ENCODE measurements around the gene UBE2E2.

Gene UBE2E2

DNA sequence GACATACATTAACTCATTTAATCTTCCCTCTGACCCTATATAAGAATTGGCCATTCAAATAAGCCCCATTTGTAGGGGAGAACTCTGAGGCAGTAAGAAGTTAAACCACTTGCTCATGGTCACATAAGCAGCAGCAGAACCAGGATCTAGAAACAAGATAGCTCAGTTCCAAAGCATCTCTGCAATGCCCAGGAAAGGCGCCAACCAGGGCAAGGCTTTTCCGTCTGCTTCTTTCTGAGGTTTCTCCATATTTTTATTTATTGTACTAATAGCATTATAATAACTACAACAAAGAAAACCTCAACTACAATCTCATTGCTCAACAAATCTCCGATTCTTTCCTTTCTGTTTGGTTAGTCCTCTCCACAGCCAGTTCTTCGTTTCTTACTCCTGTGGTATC, 4.3 kb upstream of the UBE2E2 start:
- DNase-seq: no peak

DNA sequence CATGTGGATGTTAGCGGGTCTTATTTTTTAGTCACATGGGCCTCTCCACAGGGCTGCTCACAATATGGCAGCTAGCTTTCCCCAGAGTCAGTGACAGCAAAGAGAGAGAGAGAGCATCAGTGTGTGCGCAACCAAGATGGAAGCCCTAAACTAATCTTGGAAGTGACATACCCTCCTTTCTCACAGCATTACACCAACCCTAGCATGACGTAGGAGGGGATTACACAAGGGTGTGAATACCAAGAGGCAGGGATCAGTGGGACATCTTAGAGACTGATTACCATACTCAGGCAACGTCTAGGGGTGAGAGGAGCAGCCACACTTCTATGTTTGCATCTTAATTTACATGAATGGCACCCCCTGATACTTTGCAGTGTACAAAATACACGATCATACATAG, 3.5 kb upstream of the UBE2E2 start:
- no peak for DNase-seq

DNA sequence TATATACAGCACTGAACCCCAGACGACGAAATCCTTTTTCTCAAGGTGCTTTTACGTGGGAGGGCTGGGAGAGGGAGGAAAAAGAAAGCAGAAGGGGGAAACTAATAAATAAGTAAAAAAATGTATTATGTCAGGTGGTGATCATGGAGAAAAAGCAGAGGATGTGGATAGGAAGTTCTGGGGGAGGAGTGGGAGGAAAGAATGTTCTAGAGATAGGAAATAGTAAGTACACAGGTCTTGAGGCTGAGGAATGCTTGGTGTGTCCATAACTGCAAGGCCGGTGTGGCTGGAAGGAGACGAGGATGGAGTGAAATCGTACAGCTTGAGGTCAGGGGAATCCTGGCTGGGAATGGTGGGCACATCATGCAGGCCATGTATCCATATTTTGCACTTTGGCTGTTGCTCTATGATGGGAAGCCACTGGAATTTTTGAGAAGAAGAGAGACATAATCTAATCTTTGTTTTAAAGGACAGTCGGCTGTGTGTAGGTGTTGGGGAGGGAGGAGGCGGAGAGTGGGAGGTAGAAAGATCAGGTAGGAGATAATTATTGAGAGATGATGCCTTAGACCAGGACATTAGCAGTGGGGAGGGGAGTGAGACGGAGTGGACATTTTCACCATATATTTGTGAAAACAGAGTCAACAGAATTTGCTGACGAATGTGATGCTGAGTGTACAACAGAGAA, 1.8 kb upstream of the UBE2E2 start:
- DNase-seq: no peak

GRCh38 chr3:23202203-23202920, 765 bp upstream of the UBE2E2 start:
- DNase-seq: no peak

- no peak for DNase-seq
These were observed 692 bp downstream of the UBE2E2 start for GRCh38 chr3:23203708-23204330.

GRCh38 chr3:23206366-23206765, 3.2 kb downstream of the UBE2E2 start:
- DNase-seq: no peak

GRCh38 chr3:23209103-23209502, 6.0 kb downstream of the UBE2E2 start:
- no peak for DNase-seq

DNA sequence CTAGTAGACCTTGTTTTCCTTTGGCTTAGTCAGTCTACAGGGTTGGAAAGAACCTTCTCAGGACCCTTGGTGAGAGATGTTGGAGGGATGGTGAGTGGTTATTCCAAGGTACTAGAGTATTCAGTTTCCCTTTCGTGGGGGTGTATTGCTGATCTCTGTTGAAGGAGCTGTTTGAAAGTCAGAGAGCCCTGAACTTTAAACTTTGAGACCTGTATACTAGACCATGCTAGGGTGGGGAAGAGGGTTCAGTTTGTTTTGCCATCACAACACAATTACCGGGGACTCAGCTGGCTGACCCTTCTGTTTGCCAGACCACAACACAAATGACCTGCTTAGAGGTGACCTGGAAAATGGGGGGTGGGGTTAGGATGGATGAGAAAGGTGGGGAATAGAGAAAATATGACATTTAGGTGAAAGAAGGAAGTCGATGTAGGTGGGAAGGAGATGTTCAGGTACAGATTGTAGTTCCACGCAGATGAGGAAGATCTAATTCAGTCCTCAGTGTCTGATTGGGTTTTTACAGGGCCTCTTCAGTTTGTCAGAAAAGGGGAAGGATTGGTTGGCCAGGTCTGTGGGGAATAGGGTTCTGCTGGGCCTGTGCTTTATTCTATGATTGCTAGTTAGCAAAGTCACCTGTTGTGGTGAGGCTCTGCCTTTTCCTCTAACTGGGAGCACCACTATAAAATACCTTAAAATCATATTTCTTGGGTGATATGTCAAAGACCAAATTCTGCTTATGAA, 6.8 kb downstream of the UBE2E2 start:
- DNase-seq: no peak

DNA sequence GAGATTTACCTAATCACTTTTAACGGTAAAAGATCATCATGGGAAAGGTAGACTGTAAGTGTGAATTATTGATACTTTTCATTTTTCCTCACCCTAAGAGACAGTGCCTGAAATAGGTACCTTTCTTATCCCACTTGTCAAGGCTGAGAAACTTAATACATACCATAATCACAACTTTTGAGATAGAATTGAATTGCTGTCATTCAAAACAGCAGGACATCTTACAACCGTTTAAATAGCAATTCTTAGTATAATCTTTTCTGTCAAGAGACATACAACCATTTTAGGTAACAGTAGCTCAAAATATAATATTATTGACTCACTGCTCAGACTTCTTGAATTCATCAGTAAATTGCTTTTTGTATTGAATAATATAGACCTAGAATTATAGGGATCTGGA, 10.7 kb downstream of the UBE2E2 start:
- no peak for DNase-seq

GRCh38 chr3:23217872-23218554, 14.9 kb downstream of the UBE2E2 start:
- no peak for DNase-seq

- no peak for DNase-seq
These were observed 16.0 kb downstream of the UBE2E2 start for GRCh38 chr3:23219117-23219516.

GRCh38 chr3:23219552-23219951, 16.4 kb downstream of the UBE2E2 start:
- DNase-seq: no peak

- DNase-seq: no peak
These were observed 18.0 kb downstream of the UBE2E2 start for GRCh38 chr3:23221136-23221535.

DNA sequence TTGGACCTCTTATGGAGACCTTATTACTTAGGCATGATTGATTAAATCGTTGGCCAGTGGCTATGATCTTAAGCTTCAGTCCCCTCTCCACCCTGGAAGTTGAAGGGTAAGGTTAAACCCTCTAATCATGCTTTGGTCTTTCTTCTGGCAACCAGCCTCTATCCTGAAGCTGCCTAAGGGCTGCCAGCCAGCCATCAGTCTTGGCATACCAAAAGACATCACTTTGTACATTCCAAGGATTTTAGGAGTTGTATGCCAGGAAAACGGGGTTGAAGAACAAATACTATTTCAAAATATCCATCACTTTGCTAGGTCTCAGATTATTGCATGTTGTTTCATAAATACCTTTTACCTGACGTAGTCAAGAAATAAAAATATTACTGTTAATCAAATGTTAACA, 28.9 kb downstream of the UBE2E2 start:
- no peak for DNase-seq

DNA sequence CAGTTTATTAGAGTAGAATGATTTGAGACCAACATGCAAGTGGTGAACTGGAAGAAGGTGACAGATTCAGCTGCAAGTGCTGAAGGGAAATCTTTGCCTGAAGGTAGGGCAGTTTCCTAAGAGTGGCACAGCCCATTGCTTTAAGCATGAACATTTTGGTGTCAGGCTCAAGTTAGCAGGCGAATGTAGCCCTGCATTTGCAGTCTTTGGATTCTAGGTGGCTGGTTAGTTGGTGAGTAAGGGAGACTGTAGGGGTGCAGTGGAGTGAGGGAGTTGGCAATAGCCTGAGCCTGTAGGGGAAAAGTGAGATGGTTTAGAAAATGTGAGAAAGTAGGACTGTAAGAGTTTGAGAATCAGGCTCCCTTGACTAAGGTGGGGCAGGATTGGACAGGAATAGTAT, 29.7 kb downstream of the UBE2E2 start:
- no peak for DNase-seq

GRCh38 chr3:23235264-23235663, 32.1 kb downstream of the UBE2E2 start:
- DNase-seq: no peak

GRCh38 chr3:23236890-23237289, 33.8 kb downstream of the UBE2E2 start:
- no peak for DNase-seq

- DNase-seq: no peak
These were observed 35.0 kb downstream of the UBE2E2 start for GRCh38 chr3:23238156-23238555.

- DNase-seq: no peak
These were observed 35.5 kb downstream of the UBE2E2 start for GRCh38 chr3:23238578-23238977.

DNA sequence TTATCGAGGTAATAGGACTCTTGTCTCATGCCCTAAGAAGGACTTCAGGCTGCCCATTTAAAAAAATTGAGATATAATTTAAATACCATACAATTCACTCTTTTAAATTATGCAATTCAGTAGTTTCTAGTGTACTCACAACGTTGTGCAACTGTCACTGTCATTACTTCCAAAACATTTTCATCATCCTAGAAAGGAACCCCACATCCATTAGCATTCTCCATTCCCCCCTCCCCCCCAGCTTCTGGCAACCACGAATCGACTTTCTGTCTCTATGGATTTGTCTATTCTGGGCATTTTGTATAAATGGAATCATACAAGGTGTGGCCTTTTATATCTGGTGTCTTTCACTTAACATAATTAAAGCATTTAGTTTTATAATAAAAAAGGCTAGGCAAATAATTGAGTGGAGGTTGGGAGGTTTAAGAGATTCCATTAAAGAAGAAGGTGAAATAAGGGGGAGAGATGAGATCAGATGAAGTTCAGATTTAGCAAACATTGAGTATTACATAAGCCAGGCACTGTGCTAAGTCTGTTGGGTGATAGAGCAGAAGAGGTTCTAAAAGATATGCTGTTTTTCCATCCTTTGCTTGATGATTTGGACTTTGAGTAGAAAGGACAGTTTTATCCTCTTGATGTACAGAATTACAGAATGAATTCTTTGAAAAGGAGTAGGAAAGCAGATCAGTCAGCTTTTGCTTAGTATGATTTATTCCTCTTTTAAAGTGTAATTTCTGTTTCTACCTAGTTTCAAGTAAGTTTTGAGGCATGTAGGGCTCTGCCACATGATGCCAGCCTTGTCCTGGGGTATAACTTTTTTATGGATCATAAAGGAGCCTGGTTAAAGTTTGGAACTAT, 36.3 kb downstream of the UBE2E2 start:
- DNase-seq: no peak

DNA sequence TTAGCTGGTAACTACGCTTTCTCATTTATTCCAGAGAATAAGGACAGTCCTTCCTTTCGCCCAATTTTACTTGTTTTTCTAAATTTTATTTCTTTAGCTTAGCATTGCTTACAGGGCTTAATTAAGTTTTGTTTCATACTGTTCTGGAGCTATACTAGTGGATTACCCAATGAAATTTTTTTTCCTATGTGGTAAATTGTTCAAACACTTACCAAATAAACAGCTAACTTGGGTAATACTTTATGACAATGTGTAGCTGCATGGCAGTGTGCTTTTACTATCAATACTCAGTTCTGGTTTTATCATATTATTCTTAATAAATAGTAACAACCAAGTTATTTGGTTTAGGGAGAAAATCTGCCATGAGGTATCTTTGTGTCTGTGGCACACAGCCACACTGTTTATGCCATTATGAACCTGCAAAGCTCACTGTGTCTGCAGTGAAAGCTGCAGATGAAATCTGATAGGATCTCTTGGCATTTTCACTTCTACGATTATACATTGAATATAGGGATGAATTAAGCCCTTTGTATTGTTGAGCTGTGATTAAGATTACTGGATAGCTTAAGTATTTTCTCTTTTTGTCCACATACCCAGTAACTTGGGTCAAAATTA, 37.2 kb downstream of the UBE2E2 start:
- DNase-seq: no peak

DNA sequence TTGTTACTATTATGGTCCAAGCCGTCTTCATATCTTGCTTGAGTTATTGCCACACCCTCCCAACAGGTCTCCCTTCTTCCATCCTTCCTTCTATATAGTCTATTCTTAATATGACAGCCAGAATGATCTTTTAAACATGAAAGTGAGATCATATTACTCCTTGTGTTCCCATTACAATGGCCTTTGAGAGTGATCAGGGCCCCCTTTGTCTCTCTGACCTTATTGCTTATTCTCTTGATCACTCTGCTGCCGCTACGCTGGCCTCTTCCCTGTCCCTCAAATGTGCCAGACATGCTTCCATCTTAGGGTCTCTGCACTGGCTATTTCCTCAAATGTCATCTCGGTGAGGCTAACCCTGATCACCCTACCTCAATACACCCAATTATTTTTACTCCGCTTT, 38.1 kb downstream of the UBE2E2 start:
- DNase-seq: no peak
